Measurements from ENCODE around the gene CCDC77. TPM values are rescaled to one million over a fixed set of nuclear protein-coding genes. Genes with fewer than 3 reads are reported as not detected.

Gene CCDC77
- polyA plus RNA-seq, 1 of the 3 experiments (the other 2 are of a cell fraction) = 5.9 TPM

DNA sequence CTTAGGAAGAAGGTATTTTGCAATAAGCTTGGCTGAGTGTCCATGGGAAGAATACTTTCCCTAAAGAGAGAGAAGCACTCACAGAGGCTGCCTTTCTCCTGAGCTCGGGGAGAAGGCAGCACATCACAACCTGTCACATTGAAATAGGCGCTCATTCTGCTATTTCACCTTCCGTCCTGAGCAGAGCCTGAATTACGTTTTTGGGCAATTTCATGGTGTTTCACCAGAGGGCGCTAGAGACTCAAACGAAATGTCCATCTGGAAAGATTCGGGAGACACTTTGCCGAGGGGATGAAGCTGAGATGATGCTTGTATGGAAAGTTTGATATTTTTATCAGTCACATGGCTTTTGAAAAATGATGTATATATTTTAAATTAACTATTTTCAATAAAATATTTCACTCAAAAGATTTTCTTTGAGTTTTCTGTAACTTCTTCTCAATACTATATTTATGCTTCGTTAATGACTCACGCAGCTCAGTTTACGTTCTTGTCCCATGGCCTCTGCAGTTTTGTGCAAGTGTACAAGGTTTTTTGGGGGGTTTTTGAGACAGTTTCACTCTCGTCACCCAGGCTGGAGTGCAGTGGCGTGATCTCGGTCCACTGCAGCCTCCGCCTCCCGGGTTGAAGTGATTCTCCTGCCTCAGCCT is 40.9 kb downstream of the CCDC77 start:
- Histone ChIP-seq H3K9me2 (no peaks in the 10 kb centered on the region), H3K27ac (ENCODE audit: low read depth in 2 of 2, low read length in 1 of 2) (no peak overlapping the region), H4K20me1 (ENCODE audit: insufficient read depth) (no peaks in the 10 kb centered on the region), H3K4me2 (no peak overlapping the region), H3K79me2 (ENCODE audit: insufficient read depth) (no peaks in the 10 kb centered on the region), H2AFZ (ENCODE audit: low read depth) (no peak overlapping the region), H3K9ac (no peak overlapping the region), H3K9me3 (no peaks in the 10 kb centered on the region), H3F3A (replicated peaks; ENCODE audit: insufficient read depth) (peaks cover 4% of the 10 kb centered on the region), H3K4me3 (ENCODE audit: low read depth in 2 of 2, low read length in 1 of 2) (no peak overlapping the region; a peak in 1 of 4 replicates), H3K4me1 (ENCODE audit: control insufficient read depth in 1 of 2, insufficient read depth in 2 of 2, low read depth in 1 of 2, low read length in 1 of 2) (no peaks in the 10 kb centered on the region), H3K27me3 (ENCODE audit: insufficient read depth) (no peaks in the 10 kb centered on the region), H3K36me3 (replicated peaks in 1 of 2; ENCODE audit: control insufficient read depth in 1 of 2, insufficient read depth in 2 of 2, low read length in 1 of 2) (peaks cover 16 to 20% of the 10 kb centered on the region in 2 experiments)
- ChIA-PET CTCF (interaction anchor here (0.5 to 21.8 kb wide), 53 partner anchors 8 to 651 kb away, joined by 3 to 560 read pairs (median 5); partner anchors contain the start of genes B4GALNT3, CCDC77, KDM5A and RAD52), POLR2A (interaction anchor here (0.8 kb wide), 1 partner anchor 106 kb away, joined by 3 read pairs; no protein-coding TSS in a partner anchor)
- 63% methylated on average over 16 of the region's 16 CpGs for WGBS (ENCODE audit: low lambda C conversion rate)
- TF ChIP-seq EZH2phosphoT487 (IDR thresholded peaks at IDR 0.05; ENCODE audit: borderline replicate concordance, low read depth) = no peak
- TF ChIP-seq RAD21 (IDR thresholded peaks at IDR 0.05; ENCODE audit: low read length) = peak; percentile 85
- TF ChIP-seq CHD2 (IDR thresholded peaks at IDR 0.05; ENCODE audit: low read length, partially characterized antibody) = peak; percentile 20
- TF ChIP-seq SMC3 (IDR thresholded peaks at IDR 0.05; ENCODE audit: low read depth, low read length) = peak; percentile 88
- TF ChIP-seq, protein P1, sequence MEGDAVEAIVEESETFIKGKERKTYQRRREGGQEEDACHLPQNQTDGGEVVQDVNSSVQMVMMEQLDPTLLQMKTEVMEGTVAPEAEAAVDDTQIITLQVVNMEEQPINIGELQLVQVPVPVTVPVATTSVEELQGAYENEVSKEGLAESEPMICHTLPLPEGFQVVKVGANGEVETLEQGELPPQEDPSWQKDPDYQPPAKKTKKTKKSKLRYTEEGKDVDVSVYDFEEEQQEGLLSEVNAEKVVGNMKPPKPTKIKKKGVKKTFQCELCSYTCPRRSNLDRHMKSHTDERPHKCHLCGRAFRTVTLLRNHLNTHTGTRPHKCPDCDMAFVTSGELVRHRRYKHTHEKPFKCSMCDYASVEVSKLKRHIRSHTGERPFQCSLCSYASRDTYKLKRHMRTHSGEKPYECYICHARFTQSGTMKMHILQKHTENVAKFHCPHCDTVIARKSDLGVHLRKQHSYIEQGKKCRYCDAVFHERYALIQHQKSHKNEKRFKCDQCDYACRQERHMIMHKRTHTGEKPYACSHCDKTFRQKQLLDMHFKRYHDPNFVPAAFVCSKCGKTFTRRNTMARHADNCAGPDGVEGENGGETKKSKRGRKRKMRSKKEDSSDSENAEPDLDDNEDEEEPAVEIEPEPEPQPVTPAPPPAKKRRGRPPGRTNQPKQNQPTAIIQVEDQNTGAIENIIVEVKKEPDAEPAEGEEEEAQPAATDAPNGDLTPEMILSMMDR (IDR thresholded peaks at IDR 0.05) = peak; percentile 79
- peak; percentile 70 for DNase-seq

DNA sequence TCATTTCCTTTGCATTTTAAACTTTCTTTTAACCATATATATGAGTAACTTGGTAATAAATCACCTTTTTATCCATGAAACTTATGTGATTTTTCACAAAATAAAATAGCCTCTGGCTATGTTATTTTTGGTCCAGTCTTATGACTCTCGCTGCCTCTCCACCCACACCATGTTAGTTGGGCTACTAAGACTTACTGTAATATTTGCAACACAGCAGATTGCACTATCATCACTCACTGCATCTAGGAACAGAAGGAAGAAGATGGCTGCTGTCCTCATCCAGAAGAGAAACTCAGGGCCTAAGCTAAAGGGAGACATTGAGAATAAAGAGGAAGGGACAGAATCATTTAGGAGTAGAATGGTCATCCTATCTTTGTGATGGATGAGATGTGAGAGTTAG is 45.7 kb downstream of the CCDC77 start:
- POLR2A ChIA-PET = no interaction called here
- H3K9ac ChIP-seq = no peak overlapping the region
- H3K27ac ChIP-seq (ENCODE audit: low read depth in 2 of 2, low read length in 1 of 2) = no peak overlapping the region
- no peaks in the 10 kb centered on the region for H3K9me3 ChIP-seq
- H2AFZ ChIP-seq (ENCODE audit: low read depth) = no peak overlapping the region
- H3K36me3 ChIP-seq (replicated peaks in 1 of 2; ENCODE audit: control insufficient read depth in 1 of 2, insufficient read depth in 2 of 2, low read length in 1 of 2) = peaks cover 0 to 3% of the 10 kb centered on the region in 2 experiments
- peaks cover 4% of the 10 kb centered on the region for H3F3A ChIP-seq (replicated peaks; ENCODE audit: insufficient read depth)
- H3K79me2 ChIP-seq (ENCODE audit: insufficient read depth) = no peaks in the 10 kb centered on the region
- DNase-seq = no peak
- H3K27me3 ChIP-seq (ENCODE audit: insufficient read depth) = no peaks in the 10 kb centered on the region; the same call in 1 of the 2 replicates
- CTCF ChIA-PET = interaction anchor here (1.0 to 21.8 kb wide), 2 partner anchors 94 to 105 kb away, joined by 3 to 560 read pairs; no protein-coding TSS in a partner anchor
- TF ChIP-seq EZH2phosphoT487 (IDR thresholded peaks at IDR 0.05; ENCODE audit: borderline replicate concordance, low read depth) (no peak), JUND (IDR thresholded peaks at IDR 0.05) (no peak), SIN3A (IDR thresholded peaks at IDR 0.05; ENCODE audit: borderline replicate concordance, low read depth, low read length) (no peak), FOXJ3 (CRISPR knock-in tag; IDR thresholded peaks at IDR 0.05) (no peak)
- no peaks in the 10 kb centered on the region for H4K20me1 ChIP-seq (ENCODE audit: insufficient read depth)
- WGBS (ENCODE audit: low lambda C conversion rate) = 79% methylated on average over 1 of the region's 1 CpG
- no peak overlapping the region for H3K4me2 ChIP-seq
- no peak overlapping the region for H3K4me3 ChIP-seq (ENCODE audit: low read depth in 2 of 2, low read length in 1 of 2)
- no peaks in the 10 kb centered on the region for H3K4me1 ChIP-seq (ENCODE audit: control insufficient read depth in 1 of 2, insufficient read depth in 2 of 2, low read depth in 1 of 2, low read length in 1 of 2)
- no peaks in the 10 kb centered on the region for H3K9me2 ChIP-seq

DNA sequence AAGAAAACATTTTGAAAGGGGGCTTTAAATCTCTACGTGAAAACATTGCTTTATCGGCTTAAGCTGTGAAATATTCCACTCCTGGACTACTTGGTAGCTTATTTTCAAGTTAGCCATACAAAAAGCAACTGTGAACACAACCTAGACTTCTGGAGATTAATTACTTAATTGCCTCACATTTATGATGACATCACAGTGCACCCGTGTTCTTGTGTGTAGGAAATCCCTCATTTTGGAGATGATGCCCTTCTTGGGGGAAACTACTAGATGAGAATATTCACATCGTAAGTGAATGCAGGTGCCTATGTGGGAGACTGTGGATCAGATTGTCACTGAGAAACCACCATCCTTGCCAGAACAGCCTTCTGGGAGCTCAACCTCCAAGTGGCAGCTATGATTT is 47.8 kb downstream of the CCDC77 start:
- Histone ChIP-seq H3K4me2 (no peak overlapping the region), H4K20me1 (ENCODE audit: insufficient read depth) (no peaks in the 10 kb centered on the region), H3K4me1 (ENCODE audit: control insufficient read depth in 1 of 2, insufficient read depth in 2 of 2, low read depth in 1 of 2, low read length in 1 of 2) (no peaks in the 10 kb centered on the region), H3K4me3 (ENCODE audit: low read depth in 2 of 2, low read length in 1 of 2) (no peak overlapping the region), H3F3A (replicated peaks; ENCODE audit: insufficient read depth) (peaks cover 2% of the 10 kb centered on the region), H3K9me2 (no peaks in the 10 kb centered on the region), H2AFZ (ENCODE audit: low read depth) (no peak overlapping the region), H3K9me3 (no peaks in the 10 kb centered on the region), H3K27me3 (ENCODE audit: insufficient read depth) (no peaks in the 10 kb centered on the region; the same call in 1 of the 2 replicates), H3K27ac (ENCODE audit: low read depth in 2 of 2, low read length in 1 of 2) (no peak overlapping the region), H3K79me2 (ENCODE audit: insufficient read depth) (no peaks in the 10 kb centered on the region), H3K9ac (no peak overlapping the region), H3K36me3 (replicated peaks in 1 of 2; ENCODE audit: control insufficient read depth in 1 of 2, insufficient read depth in 2 of 2, low read length in 1 of 2) (no peaks in the 10 kb centered on the region)
- ChIA-PET POLR2A (no interaction called here), CTCF (interaction anchor here (0.9 to 21.8 kb wide), 4 partner anchors 9 to 108 kb away, joined by 3 to 560 read pairs (median 5); no protein-coding TSS in a partner anchor)
- DNase-seq = no peak
- WGBS (ENCODE audit: low lambda C conversion rate) = 59% methylated on average over 4 of the region's 4 CpGs
- TF ChIP-seq MXI1 (IDR thresholded peaks at IDR 0.05; ENCODE audit: low read depth, low read length) = no peak
- TF ChIP-seq SIN3A (IDR thresholded peaks at IDR 0.05; ENCODE audit: borderline replicate concordance, low read depth, low read length) = no peak
- TF ChIP-seq MEF2A (IDR thresholded peaks at IDR 0.05; ENCODE audit: borderline replicate concordance, low read depth) = no peak
- TF ChIP-seq, protein P2, sequence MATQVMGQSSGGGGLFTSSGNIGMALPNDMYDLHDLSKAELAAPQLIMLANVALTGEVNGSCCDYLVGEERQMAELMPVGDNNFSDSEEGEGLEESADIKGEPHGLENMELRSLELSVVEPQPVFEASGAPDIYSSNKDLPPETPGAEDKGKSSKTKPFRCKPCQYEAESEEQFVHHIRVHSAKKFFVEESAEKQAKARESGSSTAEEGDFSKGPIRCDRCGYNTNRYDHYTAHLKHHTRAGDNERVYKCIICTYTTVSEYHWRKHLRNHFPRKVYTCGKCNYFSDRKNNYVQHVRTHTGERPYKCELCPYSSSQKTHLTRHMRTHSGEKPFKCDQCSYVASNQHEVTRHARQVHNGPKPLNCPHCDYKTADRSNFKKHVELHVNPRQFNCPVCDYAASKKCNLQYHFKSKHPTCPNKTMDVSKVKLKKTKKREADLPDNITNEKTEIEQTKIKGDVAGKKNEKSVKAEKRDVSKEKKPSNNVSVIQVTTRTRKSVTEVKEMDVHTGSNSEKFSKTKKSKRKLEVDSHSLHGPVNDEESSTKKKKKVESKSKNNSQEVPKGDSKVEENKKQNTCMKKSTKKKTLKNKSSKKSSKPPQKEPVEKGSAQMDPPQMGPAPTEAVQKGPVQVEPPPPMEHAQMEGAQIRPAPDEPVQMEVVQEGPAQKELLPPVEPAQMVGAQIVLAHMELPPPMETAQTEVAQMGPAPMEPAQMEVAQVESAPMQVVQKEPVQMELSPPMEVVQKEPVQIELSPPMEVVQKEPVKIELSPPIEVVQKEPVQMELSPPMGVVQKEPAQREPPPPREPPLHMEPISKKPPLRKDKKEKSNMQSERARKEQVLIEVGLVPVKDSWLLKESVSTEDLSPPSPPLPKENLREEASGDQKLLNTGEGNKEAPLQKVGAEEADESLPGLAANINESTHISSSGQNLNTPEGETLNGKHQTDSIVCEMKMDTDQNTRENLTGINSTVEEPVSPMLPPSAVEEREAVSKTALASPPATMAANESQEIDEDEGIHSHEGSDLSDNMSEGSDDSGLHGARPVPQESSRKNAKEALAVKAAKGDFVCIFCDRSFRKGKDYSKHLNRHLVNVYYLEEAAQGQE (IDR thresholded peaks at IDR 0.05; ENCODE audit: low read depth, low read length) = no peak
- TF ChIP-seq, protein P3, sequence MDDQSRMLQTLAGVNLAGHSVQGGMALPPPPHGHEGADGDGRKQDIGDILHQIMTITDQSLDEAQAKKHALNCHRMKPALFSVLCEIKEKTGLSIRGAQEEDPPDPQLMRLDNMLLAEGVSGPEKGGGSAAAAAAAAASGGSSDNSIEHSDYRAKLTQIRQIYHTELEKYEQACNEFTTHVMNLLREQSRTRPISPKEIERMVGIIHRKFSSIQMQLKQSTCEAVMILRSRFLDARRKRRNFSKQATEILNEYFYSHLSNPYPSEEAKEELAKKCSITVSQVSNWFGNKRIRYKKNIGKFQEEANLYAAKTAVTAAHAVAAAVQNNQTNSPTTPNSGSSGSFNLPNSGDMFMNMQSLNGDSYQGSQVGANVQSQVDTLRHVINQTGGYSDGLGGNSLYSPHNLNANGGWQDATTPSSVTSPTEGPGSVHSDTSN (IDR thresholded peaks at IDR 0.05) = no peak
- no peak for TF ChIP-seq FOSL2 (IDR thresholded peaks at IDR 0.05; ENCODE audit: borderline replicate concordance, low read depth)
- no peak for TF ChIP-seq RFX5 (IDR thresholded peaks at IDR 0.05; ENCODE audit: low read length)

Measured in SK-N-SH (cell line).